Activated T-helper 1 cell treated with anti-CD3 and anti-CD28 coated beads, Interleukin-2, amount 50 U/mL, for 16 hours (primary cell): ENCODE results near the gene ROS1.
"Not testable (repeated sequence)": the region's sequence is repeated elsewhere in the genome, so short reads cannot be mapped to it uniquely, and the experiment has no call there.

Experiments
- DNase-seq, 2 donors: peaks; one replicate each; pipeline ENCODE4 v3.0.0-alpha.2; 2020; ENCODE audit warnings: low read depth in 1 of 2, low spot score in 1 of 2

Gene ROS1

DNA sequence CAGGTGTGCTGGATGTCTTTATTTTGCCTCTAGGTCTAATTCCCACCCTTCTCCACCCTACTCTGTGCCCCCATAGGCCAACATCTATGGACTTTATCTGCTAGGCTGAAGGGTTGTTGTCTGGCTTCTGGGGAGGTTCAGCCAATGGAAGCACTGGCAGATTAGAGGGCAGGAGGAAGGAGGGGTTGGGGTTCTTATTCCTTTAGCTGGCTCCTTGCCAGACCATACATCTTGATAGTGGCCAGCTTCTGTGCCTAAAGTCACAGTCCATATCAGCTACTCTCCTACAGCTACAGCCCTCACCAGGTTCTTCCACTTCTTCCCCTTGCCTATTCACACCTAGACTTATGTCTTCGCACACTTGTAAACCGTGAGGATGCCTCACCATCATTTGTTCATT lies 41.1 kb downstream of the ROS1 start:
- no peak for DNase-seq

DNA sequence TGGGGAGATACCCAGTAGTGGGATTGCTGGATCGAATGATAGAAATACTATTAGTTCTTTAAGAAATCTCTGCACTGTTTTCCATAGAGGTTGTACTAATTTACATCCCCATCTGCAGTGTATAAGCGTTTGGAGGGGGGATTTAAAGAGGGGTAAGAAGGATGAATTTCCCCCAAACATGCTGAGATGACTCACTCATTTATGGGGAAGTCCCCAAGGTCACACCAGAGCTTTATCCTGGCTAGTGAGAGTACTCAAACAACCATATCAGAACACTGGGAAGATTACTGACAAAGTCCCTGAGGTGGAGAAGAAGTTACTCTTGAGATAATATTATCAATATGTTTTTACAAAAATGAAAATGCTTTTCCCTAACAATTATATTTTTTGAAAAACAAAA lies 44.0 kb downstream of the ROS1 start:
- no peak for DNase-seq

DNA sequence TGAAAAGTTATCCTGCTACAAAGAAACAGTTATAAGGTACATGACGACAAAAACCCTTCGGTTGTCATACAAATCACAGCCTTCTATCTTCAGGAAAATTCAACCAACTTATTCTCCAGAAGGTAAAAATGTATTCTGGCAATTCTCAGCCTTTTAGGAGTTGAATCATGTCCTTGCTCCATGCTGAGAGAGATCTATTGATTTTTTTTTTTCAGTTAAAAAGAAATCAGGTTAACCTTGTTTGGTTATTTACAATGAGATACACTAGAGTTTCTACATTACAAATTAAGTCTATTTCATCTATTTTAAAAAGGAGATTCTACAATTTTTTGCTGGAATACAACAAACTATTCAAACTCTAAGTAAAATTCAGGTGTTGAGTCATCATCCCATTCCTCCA lies 45.4 kb downstream of the ROS1 start:
- DNase-seq, result no peak

DNA sequence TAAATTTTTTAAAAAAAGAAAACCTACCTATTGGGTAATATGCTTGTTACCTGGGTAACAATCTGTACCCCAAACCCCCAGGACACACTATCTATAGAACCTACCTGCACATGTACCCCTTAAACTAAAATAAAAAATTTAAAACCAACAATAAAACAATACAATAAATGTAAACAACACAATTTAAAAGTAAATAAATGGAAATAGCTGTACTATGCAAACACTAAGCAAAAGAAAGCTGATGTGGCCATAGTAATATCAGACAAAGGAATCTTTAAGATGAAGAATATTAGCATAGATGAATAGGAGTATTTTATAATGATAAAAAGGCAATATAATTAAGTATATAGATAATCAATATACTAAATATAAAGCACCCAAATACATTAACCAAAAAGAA lies 50.3 kb downstream of the ROS1 start:
- no peak for DNase-seq

DNA sequence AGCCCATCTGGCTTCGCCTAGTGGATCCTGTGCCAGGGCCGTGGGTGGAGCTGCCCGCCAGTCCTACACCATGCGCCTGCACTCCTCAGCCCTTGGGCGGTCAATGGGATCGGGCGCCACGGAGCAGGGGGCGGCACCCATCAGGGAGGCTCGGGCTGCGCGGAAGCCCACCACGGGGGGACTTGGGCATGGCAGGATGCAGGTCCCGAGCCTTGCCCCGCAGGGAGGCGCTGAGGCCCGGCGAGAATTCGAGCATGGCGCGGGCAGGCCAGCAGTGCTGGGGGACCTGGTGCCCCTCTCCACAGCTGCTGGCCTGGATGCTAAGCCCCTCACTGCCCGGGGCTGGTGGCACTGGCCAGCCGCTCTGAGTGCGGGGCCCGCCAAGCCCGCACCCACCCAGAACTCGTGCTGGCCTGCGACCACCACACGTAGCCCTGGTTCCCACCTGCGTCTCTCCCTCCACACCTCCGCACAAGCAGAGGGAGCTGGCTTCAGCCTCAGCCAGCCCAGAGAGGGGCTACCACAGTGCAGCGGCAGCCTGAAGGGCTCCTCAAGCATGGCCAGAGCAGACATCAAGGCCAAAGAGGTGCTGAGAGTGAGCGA lies 52.4 kb downstream of the ROS1 start:
- no peak for DNase-seq

DNA sequence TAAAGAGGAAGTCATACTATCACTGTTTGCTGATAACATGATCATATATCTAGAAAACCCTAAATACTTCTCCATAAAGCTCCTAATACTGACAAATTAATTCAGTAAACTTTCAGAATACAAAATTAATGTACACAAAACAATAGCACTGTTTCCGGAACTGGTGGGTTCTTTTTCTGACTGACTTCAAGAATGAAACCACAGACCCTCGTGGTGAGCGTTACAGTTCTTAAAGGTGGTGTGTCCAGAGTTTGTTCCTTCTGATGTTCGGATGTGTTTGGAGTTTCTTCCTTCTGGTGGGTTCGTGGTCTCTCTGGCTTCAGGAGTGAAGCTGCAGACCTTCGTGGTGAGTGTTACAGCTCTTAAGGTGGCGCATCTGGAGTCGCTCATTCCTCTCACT lies 53.5 kb downstream of the ROS1 start:
- not testable (repeated sequence) for DNase-seq

DNA sequence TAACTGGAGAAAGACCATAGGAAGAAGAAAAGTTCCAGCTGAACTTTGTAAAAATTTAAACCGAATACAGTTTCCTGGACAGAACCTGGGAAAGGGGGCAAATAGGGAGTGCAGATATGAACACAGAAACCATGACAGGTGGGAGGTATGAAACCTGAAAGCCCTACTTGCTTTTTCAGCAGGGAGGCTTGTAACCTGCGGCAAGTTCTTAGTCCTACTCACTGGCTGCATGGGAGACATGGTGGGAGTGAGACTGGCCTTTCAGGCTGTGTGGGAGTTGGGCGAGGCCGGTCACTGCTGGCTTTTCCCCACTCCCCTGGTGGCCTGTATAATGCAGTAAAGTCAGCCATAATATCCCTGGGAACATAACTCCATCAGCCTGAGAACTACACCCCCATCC lies 54.2 kb downstream of the ROS1 start:
- no peak for DNase-seq

DNA sequence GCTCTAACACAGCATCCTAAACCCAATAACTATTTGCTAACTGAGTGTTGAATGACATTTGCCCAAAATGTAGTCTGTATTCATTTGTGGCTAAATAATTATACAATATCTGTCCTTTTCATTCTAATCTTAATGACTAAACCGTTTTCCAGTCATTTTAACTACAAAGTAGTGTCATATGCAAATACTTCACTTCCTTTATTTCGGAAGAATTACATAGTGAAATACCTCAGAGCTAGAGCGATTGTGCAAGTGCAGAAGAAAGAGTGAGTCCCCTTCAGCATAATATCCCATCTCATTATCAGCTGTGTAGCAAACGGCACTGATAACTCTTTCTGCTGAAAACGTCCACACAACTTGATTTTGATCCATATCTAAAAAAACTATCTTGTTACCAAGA lies 66.2 kb downstream of the ROS1 start:
- DNase-seq, result no peak

DNA sequence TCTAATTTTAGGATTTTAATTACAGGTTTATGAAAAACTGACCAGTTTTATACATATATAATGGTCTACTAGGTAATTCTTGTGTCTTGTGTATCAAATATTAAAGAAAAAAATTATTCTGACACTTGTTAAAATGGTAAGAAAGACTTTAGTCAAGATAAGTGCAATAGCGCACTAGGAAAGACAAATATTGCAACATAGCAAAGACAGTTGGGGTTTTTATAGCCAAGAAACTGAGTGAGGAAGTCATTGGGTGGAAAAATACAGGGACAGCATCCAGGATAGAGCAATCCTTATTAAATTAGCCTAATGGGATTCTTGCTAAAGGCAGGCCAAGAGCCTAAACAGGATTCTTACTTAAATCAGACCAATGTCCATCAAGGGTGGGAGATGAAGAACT lies 71.1 kb downstream of the ROS1 start:
- no peak for DNase-seq

DNA sequence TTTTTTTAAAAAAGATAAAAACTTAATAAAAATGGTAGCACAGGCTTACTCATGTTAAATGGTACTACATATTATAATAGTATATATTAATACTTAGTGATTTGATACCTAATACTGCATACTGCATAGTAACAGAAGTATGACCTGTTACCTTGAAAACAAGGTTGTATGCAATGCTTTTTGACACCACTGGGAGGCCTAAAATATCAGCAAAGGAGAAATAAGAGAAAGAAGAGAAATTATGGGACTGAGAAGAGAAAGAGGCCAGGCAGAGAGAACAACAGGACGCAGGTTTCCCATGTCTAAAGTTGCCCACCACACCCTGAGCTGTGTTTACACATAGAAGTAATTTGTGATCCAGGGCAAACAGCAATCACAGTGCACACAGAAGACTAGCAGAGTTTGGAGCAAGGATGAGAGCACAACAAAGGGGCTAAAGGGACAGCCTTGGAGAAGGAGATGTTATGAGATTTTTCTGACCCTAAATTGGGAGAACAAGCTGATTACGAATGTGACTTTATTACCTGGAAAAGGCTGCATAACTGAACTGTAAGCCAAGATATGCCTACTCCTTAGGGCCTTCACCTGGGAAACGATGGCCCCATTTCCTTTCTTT lies 73.2 kb downstream of the ROS1 start:
- DNase-seq, result no peak

DNA sequence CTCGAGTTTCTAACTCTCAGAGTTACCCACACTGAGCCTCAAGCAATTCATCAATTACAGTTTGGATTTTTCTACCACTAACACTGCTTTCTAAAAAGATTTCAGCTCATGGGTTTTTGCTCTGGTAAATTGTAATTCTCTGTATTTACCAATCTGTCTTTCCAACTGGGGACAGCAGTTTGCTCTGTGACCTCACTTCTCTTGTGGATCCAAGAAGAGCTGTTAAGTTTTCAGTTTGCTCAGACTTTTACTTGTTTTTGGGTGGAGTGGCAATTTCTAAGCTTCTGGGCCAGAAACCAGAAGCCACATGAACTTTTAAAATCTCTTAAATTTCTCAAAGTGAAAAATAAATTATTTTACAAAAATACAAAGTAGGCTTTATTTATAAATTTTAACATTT lies 74.2 kb downstream of the ROS1 start:
- no peak for DNase-seq

DNA sequence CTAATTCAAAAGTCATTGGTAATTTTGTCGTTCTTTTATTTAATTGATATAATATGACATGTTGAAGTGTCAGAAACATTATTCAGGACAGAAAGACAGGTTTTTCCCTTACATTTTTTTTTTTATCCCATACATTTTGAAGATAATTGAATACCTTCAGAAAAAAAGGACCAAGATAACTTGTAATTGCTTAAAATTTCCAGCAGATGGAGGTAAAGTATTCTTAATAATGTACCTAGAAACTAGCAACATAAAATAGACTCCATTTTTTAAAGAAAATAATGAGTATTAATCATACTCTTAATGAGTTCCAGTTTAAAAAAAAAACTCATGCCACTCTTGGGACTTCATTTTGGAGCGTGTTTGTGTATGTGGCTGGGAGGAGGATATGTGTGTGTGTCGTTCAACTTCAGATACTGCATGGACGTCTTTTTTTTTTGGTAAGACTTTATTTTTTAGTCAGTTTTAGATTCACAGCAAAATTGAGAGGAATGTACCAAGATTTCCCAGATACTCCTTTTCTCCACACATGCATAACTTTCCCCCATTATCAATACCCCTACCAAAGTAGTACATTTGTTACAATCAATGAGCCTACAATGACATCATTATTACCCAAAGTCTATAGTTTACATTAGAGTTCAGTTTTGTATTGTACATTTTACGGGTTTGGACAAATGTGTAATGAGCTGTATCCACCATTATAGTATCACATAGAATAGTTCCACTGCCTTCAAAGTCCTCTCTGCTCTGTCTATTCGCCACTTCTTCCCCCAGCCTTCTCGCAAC lies 79.4 kb downstream of the ROS1 start:
- no peak for DNase-seq

DNA sequence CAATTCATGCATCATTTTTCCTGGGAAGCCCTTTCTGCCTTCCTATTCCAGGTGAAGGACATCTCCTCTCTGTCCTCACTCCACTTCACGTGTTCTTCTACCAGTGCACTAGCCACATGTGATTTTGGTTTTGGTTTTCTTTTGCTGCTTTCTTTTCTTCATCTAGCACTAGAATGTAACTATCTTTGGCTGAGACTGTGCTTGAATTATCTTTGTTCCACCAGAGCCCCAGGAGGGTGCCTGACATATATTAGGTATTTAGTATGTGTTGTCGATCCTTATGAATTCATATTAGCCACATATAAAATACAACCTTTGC lies 80.5 kb downstream of the ROS1 start:
- DNase-seq, result no peak

DNA sequence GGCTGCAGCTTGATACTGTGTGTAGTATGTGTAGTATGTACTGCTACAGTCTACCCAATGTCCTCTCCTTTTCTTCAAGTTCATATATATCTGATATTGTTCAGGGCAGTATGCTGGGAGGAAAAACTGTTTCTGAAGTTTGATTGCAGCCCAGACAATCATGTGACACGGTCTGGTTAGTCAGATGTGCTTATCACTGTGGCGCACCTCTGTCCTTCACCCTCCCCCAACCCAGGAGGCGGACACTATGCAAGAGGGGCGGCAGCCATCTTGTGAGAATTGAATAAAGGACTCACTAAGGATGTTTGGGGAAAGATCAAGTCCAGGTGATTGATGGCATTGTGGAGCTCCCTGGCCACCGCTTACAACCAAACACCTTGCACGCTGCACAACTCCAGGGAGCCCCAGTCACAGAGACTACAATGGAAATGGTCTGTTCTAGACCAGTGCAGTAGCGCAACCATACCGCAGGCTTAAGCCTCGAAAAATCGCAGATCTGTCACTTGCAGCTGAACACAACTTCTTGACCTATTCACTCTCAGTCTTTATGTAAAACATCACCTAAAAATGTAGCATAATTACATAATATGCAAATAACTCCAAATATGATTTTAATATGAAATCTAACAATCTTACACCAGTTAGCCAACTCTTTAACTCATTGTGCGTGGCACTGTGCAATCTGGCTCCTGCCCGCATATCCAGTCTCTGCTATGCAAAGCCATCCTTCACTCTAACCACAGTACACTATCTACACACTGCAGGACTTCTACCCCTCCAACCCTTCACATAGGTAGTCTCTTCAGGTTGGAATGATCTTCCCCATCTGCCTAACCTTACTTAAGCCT lies 81.1 kb downstream of the ROS1 start:
- DNase-seq, result no peak

DNA sequence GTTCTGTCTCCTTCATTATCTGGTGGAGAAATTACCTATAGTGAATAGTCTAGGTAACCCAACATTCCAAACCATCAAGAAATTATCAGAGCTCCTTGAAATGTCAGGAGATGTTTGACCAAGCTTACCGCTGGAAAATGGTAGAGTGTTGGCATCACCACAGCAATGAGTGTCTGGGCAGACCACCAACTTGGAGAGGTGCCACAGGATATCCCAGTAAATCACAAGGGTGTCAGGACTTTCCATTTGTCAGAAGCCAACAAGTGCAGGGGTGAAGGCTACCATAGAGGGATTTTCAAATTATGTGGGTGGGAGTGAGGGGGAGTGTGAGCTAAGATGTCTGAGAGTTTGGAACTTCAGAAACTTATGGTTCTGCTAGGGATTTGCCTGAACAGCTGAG lies 87.2 kb downstream of the ROS1 start:
- DNase-seq, result no peak

DNA sequence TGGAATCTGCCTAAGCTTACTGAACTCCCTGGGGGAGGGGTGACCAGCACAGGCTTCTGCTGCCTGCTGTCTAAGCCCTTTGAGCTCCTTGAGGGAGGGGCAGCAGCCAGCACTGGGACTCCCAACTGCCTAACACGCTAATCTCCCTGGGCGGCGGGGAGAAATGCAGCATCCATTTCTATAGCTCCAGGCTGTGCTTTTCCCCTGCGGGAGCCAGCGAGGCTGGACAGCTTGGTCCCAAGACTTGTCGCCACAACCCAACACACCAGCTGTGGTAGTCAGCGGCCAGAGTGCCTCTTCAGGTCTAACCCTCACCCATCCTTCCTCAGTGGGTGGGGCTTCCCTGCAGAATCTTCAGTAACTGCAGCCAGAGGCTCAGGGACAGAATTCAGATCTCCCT lies 95.8 kb downstream of the ROS1 start:
- no peak for DNase-seq

DNA sequence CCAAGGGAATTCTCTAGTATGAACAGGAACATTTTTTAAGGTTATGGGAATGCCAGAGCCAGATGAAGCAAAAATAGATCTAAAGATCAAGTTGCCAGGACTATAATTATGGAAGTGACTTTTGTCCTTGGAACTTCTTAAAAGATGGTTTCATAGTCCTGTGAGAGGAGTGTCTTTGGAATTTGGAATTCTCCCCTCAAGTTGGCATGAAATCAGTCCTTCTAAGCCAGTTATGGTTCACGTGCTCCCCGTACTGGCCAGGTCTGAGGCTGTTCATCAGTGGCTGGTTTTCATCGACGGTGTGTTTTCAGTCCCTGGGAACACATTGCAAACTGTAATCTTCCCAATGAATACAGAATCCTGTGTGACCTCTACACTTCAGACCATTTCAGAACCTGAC lies 97.2 kb downstream of the ROS1 start:
- DNase-seq, result no peak

DNA sequence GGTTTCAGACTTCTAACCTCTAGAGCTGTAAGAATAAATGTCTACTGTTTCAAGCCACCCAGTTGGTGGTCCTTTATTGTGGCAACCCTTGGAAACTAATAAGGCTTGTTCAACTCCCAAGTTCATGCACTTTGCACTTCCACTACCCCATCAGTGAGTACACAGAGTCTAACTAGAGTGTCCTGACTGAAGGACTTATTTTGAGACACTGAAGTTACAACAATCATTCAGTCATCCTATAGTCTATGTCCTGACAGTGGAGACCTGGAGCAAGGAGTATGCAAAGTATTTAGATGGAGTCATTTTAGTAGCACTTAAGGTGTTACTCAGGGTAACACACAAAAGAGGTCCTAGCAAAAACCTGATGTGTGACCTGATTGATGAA lies 97.7 kb downstream of the ROS1 start:
- no peak for DNase-seq

DNA sequence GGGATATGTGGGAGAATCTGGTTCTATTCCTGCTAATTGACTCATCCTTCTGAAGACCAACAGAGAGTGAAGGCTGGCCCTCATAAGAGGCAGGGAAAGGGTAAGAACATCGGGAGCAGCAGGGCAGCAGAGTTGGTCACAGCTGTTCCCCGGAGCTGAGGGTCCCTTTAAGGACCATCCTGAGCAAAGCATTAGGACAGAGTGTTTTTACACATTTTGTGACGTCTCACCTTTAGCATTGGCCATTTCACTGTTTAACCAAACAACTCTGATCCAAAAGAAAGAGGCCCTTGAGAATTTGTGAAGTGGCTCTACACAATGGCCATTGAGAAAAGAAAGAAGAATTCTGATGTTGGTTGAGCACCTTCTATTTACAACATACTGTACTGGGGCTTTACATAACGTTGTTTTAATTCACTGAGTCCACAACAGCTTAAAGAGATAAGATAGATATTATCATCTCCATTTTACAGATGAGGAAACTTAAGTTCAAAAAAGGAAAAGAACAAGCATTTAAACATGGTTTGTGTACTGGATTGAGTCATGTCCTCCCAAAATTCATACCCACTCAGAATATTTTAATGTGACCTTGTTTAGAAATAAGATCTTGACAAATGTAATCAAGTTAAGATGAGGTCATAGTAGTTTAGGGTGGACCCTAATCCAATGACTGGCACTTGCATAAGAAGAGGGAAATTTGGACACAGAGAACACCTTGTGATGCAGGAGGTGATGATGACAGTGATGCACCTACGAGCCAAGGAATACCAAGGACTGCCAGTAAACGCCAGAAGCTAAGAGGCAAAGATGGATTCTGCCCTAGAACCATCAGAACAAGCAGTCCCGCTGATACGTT lies 98.4 kb downstream of the ROS1 start:
- no peak for DNase-seq

DNA sequence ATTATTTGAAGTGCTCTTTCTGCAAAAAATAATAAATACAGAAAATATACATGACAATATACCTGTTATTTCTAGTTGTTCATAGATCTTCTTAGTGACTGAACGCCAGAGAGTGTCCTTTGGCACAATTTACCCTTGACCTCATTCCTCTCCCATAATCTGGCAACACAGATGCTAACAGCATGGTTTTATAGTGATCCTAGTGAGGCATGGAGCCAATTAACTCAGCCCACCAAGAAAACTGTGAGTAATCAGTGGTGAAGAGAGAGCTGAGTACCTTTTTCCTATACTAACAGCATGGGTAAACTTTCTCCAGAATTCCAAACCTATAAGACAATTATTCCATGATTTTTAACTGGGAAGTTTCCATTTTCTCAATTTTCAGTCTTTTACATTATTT lies 99.3 kb downstream of the ROS1 start:
- DNase-seq, result no peak

DNA sequence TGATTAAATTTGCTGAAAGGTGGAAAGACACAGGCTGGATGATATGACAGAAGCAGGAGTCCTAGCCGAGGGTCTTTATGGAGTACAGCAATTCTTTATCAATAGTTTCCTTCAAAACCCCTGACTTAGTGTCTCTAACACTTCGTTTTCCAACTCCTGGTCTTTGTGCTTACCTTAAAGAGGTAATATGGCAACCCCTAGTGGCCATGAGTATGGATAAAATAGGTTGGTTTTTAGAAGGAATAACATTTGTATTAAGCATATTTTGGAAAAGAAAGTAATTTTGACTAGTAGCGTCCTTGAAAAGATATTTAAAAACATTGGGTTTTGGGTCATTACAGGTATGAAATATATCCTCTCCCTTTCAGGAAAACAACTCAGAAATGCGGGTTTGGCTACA lies 108.5 kb downstream of the ROS1 start:
- DNase-seq, result no peak
